D341Med (cell line): Measurements from ENCODE around the gene SCNN1B.
"Not testable (repeated sequence)": the region's sequence is repeated elsewhere in the genome, so short reads cannot be mapped to it uniquely, and the experiment has no call there.

Source experiments
- DNase-seq: peaks from one replicate; pipeline ENCODE4 v3.0.0; 2012; ENCODE audit warnings: low spot score

Gene SCNN1B, protein sequence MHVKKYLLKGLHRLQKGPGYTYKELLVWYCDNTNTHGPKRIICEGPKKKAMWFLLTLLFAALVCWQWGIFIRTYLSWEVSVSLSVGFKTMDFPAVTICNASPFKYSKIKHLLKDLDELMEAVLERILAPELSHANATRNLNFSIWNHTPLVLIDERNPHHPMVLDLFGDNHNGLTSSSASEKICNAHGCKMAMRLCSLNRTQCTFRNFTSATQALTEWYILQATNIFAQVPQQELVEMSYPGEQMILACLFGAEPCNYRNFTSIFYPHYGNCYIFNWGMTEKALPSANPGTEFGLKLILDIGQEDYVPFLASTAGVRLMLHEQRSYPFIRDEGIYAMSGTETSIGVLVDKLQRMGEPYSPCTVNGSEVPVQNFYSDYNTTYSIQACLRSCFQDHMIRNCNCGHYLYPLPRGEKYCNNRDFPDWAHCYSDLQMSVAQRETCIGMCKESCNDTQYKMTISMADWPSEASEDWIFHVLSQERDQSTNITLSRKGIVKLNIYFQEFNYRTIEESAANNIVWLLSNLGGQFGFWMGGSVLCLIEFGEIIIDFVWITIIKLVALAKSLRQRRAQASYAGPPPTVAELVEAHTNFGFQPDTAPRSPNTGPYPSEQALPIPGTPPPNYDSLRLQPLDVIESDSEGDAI

GRCh38 chr16:23302045-23302956 is at the start of gene SCNN1B:
Gene SCNN1B (plus strand): TSS chr16:23302302. CDS start chr16:23348600, 46,298 bp downstream.
- peak; percentile 51 for DNase-seq

DNA sequence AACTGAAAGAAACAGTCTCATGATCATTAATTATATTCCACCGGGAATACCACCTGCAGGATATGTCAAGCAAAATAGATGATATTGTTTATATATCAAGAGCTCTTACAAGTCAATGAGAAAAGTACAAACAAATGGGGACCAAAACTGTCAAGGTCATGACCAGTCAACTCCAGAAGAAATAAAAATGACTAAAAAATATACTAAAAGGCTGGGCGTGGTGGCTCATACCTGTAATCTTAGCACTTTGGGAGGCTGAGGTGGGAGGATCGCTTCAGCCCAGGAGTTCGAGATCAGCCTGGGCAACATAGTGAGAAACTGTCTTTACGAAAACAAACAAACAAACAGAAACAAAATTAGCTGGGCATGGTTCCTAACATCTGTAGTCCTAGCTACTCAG is 49.8 kb upstream of the SCNN1B start:
- DNase-seq = no peak

GRCh38 chr16:23253650-23254049 is 48.5 kb upstream of the SCNN1B start:
- not testable (repeated sequence) for DNase-seq

DNA sequence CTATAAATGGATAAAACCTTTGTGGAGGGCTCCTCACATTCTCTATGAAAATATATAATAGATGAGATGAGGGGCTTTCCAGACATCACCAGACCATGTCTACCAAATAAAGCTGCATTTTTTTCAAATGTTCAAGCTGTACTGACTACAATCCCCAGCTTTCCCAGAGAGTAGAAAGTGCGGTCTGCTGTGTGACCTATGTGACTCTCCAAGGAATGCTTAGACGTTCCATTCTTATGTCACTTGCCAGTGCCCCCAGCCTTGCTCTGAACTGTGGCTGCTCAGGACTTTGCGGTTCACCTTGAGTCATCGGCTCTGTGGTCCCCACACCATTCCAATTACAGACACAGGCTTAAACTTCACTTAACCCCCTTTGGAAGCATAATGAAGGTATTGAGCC is 47.8 kb upstream of the SCNN1B start:
- no peak for DNase-seq

DNA sequence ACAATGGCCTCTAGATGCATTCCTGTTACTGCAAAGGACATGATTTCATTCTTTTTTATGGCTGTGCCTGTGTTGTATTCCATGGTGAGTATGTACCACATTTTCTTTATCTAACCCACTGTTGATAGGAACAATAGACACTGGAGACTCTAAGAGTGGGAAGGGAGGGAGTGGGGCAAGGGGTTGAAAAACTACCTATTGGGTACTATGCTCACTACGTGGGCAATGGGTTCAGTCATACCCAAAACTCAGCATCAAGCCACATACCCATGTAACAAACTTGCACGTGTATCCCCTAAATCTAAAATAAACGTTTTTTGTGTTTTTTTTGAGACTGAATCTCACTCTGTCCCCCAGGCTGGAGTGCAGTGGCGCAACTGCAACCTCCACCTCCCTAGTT is 47.1 kb upstream of the SCNN1B start:
- no peak for DNase-seq

DNA sequence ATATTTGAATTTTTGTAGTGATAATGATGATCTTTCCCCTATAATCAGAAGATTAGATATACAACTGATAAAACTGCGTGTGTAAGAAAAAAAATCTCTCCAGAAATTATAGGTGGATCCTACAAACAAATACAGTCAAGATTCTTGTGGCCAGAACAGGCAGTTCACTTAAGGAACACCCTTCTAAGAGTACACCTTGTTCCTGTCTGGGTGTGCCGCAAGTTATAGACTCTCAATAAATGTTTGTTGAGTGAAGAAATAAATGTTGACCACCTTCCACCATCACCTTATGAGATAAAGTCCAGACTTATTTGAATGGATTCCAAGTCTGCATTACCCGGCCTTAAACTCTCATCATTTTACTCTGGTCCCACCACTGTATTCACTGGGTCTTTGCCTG is 45.7 kb upstream of the SCNN1B start:
- no peak for DNase-seq

DNA sequence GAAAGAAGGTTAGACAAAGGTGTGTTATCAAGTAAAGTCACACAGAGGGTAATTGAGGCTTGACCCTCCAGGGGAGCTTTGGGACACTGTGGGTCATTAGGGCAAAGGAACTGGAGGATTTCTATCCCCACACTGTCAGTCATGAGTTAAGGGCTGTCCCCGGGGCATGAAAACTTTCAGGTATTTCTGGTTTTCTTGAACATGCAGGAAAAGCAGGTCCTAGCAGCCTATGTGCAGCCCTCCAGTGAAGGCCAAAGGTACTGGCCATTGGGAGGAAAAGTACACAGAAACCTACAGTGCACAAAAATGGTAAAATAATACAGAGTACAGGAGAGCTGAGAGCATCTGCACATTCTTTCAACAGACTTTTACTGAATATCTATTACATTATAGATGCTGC is 44.4 kb upstream of the SCNN1B start:
- DNase-seq = no peak

DNA sequence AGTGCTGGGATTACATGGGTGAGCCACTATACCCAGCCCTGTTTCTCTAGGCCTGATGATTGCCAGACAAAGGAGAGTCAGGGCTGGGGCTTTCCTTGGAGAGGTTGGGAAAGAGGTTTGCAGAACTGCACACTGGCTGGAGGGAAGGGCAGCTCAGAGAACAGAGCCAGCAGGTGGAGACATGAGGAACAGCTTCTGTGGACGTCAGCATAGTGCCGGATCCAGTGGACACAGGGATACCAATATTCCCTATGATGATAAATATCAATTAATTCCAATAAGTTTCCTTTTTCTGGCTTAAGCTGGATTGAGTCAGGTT is 43.2 kb upstream of the SCNN1B start:
- DNase-seq = no peak

- no peak for DNase-seq
Observed at GRCh38 chr16:23267647-23268046, 34.5 kb upstream of the SCNN1B start.

- DNase-seq = no peak
Observed at GRCh38 chr16:23268561-23268960, 33.5 kb upstream of the SCNN1B start.

DNA sequence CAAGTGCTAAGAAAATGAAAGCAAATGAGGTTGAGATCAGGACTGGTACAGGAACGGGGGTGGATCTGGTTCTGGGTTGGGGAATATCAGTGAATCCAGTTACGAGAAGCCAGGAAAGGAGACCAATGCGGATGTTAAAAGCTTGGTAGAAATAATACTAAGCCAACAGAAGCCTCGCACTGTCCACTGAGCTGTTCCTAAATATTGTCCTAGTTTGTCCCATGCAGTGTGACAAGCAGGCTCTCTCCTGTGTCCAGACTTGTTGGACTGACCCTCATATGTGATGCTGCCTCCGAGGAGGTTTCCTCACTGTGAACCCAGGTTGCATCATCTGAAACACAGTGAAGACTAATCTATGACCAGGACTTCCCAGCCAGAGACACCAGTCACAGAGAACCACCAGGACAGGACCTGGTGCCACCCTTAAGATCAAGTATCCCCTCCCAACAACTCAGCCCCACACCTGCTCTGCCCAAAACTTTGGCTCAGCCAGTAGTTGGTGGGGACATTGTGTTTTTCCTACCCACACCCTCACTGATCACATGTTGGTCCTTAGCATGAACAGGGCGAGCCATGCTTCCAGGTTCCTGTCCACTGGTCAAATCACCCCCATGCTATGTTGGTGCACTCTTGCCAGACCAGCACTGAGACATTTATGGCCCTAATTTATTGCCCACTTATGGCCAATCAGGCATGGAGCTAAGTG is 32.7 kb upstream of the SCNN1B start:
- no peak for DNase-seq

DNA sequence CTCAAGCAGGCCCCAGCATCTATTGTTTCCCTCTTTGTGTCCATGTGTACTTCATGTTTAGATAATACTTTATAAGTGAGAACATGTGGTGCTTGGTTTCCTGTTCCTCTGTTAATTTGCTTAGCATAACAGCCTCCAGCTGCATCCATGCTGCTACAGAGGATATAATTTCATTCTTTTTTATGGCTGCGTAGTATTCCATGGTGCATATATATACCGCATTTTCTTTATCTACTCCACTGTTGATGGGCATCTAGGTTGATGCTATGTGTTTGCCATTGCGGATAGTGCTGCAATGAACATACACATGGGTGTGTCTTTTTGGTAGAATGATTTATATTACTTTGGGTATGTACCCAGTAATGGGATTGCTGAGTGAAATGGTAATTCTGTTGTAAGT is 31.4 kb upstream of the SCNN1B start:
- DNase-seq = no peak

DNA sequence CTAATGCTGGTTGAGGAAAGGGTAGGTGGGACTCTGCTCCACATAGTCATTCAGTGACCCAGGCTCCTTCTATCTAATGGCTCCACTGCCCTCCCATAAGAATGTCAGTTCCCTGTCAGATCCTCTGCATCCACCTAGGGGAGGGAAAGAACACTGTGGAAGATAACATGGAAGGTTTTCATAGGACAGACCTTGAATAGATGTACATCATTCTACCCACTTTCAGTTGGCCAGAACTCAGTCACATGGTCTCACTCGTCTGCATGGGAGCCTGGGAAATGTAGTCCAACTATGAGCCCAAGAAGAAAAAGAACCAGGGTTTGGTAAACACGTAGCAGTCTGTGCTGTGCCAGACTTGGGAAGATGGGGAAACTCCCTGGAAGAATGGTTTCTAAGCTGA is 27.1 kb upstream of the SCNN1B start:
- DNase-seq = no peak

DNA sequence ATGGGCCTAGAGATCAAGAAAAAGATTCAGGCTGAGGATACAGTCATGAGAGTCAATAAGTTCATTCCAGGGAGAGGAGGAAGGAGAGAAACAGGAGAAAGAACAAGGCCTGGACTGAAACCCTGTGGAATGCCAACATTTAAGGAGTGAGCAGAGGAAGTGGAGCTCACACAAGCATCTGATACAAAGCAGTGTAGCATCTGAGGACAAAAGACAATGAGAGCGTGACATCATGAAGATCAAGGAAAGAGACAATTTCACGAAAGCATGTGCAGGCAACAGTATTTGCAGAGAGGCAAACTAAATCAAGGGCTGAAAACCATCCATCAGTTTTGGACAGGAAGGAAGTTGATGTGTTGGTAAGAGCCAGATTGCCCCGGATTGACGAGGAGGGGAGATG is 25.3 kb upstream of the SCNN1B start:
- DNase-seq = no peak

GRCh38 chr16:23278031-23278430 is 24.1 kb upstream of the SCNN1B start:
- DNase-seq = no peak

DNA sequence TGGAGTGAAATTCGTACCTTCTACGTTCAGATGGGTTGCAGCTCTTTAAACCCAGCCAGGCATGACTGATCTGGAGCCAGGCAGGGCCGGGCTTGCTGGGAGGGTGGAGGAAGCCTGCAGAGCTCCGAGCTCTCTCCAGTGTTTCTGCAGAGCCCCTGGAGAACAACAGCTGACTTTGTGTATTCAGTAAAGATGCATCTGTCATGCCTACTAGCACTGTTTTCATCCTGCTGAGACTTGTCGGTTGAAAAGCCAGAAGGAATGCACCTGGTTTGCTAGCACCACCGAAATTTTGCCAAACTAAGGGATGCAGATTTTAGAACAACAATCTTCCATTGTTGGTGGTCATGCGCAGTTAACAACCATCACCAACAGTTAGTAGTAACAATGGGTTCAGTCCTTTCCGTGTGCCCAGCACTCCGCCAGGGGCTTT is 22.4 kb upstream of the SCNN1B start:
- DNase-seq = peak; percentile 53

DNA sequence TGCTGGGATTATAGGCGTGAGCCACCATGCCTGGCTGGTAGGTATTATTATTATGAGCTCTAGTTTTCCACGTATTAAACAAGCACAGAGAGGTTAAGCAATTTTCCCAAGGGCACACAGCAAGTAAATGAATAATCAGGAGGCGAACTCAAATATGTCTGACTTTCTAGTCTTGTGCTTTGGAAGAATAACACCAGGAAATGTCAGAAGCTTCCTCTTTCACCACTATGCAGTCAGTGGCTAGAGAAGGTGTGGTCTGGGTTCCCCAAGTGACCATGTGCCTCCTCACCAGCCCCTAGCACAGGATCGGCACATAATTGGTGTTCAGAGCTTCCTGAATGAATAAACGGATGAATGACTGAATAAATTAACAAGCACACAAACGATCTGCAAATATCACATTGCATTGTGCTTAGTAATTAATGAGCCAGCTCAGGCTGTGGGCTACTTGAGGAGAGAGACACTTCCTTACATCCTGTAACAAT is 21.6 kb upstream of the SCNN1B start:
- DNase-seq = no peak

DNA sequence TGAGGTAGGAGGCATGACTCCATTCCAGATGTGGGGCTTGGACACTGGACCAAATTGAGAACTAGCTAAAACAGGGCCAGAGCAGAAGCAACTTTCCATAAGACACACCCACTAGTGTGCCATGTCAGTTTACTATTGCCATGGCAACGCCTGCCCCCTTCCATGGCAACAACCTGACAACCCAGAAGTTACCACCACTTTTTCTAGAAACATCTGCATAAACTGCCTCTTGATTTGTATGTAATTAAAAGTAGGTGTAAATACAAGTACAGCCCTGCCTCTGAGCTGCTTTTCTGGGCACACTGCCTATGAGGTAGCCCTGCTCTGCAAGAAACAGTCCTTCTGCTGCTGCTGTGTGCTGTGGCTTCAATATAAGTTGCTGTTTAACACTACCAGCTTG is 19.5 kb upstream of the SCNN1B start:
- no peak for DNase-seq

DNA sequence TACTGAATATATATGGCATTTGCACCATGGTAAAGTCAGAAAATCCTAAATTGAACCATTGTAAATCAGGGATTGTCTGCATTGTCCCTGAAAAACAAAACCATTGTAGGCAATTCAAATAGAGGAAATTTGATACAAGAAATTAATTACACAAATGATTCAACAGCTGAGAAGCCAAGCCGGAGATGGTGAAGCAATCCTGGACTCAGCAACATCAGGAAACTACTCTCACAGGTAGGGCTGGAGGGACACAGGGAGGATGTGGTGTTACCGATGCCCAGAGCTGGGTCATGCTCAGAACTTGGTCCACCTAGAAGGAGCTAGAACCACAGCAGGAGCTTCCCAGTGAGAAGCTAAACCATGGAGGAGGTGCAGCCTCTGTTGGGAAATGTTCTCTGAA is 18.5 kb upstream of the SCNN1B start:
- no peak for DNase-seq

GRCh38 chr16:23284584-23284983 is 17.5 kb upstream of the SCNN1B start:
- no peak for DNase-seq

GRCh38 chr16:23286131-23286532 is 16.0 kb upstream of the SCNN1B start:
- DNase-seq = no peak

GRCh38 chr16:23288209-23288608 is 13.9 kb upstream of the SCNN1B start:
- no peak for DNase-seq
